ENCODE data around the gene MYLK4. TPM values are rescaled to one million over a fixed set of nuclear protein-coding genes. Genes with fewer than 3 reads are reported as not detected.

Gene MYLK4
- total and polyA plus RNA-seq, 4 donors = 1.4 to 3.8 (median 2.5) TPM

DNA sequence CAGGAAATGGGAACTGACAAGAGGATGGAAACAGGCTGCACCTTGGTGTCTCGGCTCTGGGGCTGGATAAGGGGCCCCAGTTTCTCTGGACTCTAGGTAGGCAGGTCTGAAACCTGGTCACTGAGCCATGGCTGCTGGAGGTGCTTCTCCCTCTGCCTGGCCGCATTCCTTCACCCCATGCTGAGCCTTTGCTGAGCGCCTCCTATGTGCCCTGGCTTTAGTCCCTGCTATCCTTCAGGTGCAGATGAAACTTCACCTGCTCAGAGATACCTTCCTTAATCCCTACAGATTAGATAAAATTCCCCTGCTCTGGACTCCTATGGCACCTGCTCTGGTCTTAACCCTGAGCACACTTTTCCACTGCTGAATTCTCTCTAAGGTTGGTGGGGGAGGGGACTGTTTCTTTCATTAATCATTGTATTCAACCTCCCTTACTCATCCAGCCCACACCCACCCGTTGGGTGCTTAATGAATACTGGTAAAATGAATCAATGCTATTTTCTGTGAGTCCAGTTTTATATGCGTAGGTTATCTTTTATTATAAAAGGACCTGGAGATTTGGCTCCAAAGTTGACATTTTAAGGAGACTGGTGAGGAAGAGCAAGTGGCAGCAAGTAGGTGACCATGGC is 19.3 kb downstream of the MYLK4 start:
- H3K4me3 ChIP-seq (ENCODE audit: low read depth, low read length) = no peak overlapping the region
- H3K27me3 ChIP-seq (ENCODE audit: control insufficient read depth, insufficient read depth, low read length) = no peaks in the 10 kb centered on the region
- DNase-seq (ENCODE audit: low read depth in 4 of 6, low spot score in 6 of 6) = no peak
- H3K4me1 ChIP-seq (ENCODE audit: control insufficient read depth, insufficient read depth, low read length) = peaks cover 17% of the 10 kb centered on the region
- WGBS (ENCODE audit: insufficient coverage) = 82% methylated on average over 3 of the region's 5 CpGs
- no peaks in the 10 kb centered on the region for H3K36me3 ChIP-seq (ENCODE audit: control insufficient read depth, insufficient read depth, low read length)
- no peak overlapping the region for H3K27ac ChIP-seq (ENCODE audit: low read depth, low read length)
- no peaks in the 10 kb centered on the region for H3K9me3 ChIP-seq (ENCODE audit: control insufficient read depth, insufficient read depth, low read length)

DNA sequence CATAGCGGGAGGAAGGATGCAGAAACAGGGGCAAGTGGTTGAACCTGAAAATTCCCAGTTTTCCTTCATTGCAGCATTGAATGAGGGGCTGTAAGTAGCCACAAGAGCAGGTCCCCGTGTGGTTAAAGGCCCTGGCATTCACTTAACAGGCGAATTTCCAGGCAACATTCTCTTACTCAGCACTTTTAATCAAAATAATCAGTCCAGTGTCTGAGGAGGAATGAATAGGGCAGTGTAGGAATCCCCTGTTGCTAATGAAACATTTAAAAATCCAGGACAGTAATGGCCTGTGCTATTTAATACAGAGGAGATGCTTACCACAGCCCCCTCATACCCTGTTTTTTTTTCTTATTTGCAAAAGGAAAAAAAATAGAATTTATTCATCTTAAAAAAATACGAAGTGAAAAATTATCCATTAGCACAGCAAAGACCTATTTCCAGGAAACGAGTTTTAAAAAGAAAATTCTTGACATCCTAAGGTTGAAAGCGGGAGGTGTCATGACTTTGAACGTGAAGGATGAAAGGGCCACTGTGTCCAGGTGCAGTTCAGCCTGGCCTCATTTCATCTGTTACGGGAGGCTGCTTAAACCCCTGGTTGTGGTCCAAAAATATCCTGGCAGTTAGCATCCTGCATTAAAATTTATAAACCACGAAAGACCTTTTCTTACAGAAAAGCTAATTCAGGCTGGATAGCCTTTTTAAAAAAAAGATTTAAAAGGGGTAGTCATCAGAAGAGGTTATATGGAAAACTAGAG is 20.2 kb downstream of the MYLK4 start:
- Histone ChIP-seq H3K36me3 (ENCODE audit: control insufficient read depth, insufficient read depth, low read length) (no peaks in the 10 kb centered on the region), H3K4me3 (ENCODE audit: low read depth, low read length) (no peak overlapping the region), H3K27me3 (ENCODE audit: control insufficient read depth, insufficient read depth, low read length) (no peaks in the 10 kb centered on the region), H3K27ac (ENCODE audit: low read depth, low read length) (no peak overlapping the region), H3K9me3 (ENCODE audit: control insufficient read depth, insufficient read depth, low read length) (no peaks in the 10 kb centered on the region), H3K4me1 (ENCODE audit: control insufficient read depth, insufficient read depth, low read length) (peaks cover 17% of the 10 kb centered on the region)
- DNase-seq (ENCODE audit: low read depth in 4 of 6, low spot score in 6 of 6) = peak in 2 of 6 donors; percentile 73 to 78
- WGBS (ENCODE audit: insufficient coverage) = 50% methylated on average over 5 of the region's 9 CpGs

DNA sequence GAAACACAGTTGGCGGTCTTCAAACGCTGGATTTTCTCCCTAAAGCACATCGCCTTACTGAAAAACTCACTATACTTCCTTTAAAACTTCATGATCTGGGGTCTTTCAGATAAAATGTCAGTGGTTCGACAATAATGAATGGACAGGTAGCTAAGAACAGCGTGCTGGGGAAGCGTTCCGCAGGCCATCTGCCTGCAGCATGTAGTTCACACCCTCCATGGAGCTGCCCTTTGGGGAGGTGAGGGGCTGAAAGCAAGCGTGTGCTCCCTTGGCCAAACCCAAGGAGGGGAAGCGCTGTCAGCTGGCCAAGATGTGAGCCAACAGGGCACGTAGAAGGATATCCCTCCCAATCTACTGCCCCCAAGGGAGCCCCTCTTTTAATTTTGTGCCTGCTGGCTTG is 20.8 kb downstream of the MYLK4 start:
- no peak overlapping the region for H3K4me3 ChIP-seq (ENCODE audit: low read depth, low read length)
- no peak for DNase-seq (ENCODE audit: low read depth in 4 of 6, low spot score in 6 of 6)
- no peak overlapping the region for H3K27ac ChIP-seq (ENCODE audit: low read depth, low read length)
- 74% methylated on average over 6 of the region's 10 CpGs for WGBS (ENCODE audit: insufficient coverage)
- no peaks in the 10 kb centered on the region for H3K36me3 ChIP-seq (ENCODE audit: control insufficient read depth, insufficient read depth, low read length)
- H3K9me3 ChIP-seq (ENCODE audit: control insufficient read depth, insufficient read depth, low read length) = no peaks in the 10 kb centered on the region
- H3K4me1 ChIP-seq (ENCODE audit: control insufficient read depth, insufficient read depth, low read length) = peaks cover 17% of the 10 kb centered on the region
- no peaks in the 10 kb centered on the region for H3K27me3 ChIP-seq (ENCODE audit: control insufficient read depth, insufficient read depth, low read length)

DNA sequence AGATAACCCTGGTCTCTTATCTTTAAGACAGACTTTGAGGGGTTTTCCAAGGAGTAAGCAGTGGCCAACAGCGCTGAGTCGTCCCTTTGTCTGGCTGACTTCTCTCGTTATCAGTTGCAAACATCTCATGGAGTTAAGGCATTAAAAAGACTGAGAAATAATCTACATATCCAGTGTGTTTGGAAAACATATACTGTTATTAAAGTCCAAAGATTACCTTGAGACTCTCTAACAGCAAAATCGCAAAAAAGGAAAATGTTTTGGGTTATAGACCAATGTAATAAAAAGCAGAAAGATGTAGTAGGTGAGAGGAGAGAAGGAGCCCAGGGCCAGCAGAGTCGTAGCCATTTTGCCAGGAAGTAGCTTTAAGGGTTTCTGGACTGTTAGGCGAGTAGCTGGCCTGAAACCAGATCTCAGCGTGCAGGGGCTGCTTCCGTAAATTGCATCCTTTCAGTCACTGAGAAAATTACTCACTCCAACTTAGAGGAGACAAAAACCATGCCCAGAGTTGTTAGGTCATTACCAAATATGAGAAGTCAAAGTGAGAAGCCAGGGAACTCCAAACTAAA is 24.6 kb downstream of the MYLK4 start:
- H3K9me3 ChIP-seq (ENCODE audit: control insufficient read depth, insufficient read depth, low read length) = no peaks in the 10 kb centered on the region
- H3K36me3 ChIP-seq (ENCODE audit: control insufficient read depth, insufficient read depth, low read length) = no peaks in the 10 kb centered on the region
- no peak overlapping the region for H3K27ac ChIP-seq (ENCODE audit: low read depth, low read length)
- WGBS (ENCODE audit: insufficient coverage) = 24% methylated on average over 5 of the region's 8 CpGs
- H3K4me1 ChIP-seq (ENCODE audit: control insufficient read depth, insufficient read depth, low read length) = peaks cover 14% of the 10 kb centered on the region
- H3K27me3 ChIP-seq (ENCODE audit: control insufficient read depth, insufficient read depth, low read length) = no peaks in the 10 kb centered on the region
- H3K4me3 ChIP-seq (ENCODE audit: low read depth, low read length) = no peak overlapping the region
- DNase-seq (ENCODE audit: low read depth in 4 of 6, low spot score in 6 of 6) = peak in 2 of 6 donors; percentile 25 to 44

DNA sequence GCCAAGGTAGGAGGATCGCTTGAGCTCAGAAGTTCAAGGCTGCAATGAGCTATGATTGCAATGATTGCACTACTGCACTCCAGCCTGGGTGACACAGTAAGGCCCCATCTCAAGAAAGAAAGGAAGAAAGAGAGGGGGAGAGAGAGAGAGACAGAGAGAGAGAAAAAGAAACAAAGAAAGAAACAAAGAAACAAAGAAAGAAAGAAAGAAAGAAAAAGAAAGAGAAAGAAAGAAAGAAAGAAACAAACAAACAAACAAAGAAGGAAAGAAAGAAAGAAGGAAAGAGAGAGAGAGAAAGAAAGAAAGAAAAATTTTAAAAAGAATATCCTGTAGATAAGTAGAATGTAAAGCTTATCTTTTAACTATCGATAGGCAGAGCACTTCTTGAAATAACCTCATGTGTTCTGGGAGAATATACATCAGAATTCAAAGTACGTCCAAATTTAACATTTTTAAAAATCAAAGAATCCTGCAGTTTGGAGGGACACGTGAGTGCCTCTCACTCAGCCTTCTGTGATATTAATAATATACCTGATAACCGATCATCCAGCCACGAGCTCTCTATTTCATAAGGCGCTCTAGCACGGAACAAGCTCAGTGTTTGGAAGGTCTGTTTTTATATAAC is 25.2 kb downstream of the MYLK4 start:
- Histone ChIP-seq H3K27ac (ENCODE audit: low read depth, low read length) (no peak overlapping the region), H3K4me3 (ENCODE audit: low read depth, low read length) (no peak overlapping the region), H3K4me1 (ENCODE audit: control insufficient read depth, insufficient read depth, low read length) (peaks cover 13% of the 10 kb centered on the region), H3K27me3 (ENCODE audit: control insufficient read depth, insufficient read depth, low read length) (no peaks in the 10 kb centered on the region), H3K9me3 (ENCODE audit: control insufficient read depth, insufficient read depth, low read length) (no peaks in the 10 kb centered on the region), H3K36me3 (ENCODE audit: control insufficient read depth, insufficient read depth, low read length) (no peaks in the 10 kb centered on the region)
- WGBS (ENCODE audit: insufficient coverage) = 100% methylated on average over 1 of the region's 8 CpGs
- DNase-seq (ENCODE audit: low read depth in 4 of 6, low spot score in 6 of 6) = no peak

DNA sequence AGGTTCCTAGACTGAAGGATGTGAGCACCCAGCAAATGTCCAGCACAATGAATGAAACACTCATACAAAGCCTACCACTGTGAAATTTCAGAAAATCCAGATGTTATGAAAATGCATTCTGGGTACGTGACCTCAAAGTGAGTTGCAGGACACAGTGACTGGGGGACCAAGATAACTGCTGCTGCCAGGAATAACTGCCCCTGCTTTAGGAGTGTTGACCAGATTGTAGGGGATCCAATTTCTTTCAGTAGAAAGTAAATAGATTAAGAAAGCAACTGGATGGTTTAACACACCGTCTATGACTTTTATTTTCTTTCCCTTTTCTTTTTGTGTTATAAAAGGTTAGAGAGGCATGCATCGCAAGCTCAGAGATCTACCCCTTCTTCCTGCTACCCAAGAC is 29.5 kb downstream of the MYLK4 start:
- Histone ChIP-seq H3K36me3 (ENCODE audit: control insufficient read depth, insufficient read depth, low read length) (no peaks in the 10 kb centered on the region), H3K4me3 (ENCODE audit: low read depth, low read length) (no peak overlapping the region), H3K27ac (ENCODE audit: low read depth, low read length) (no peak overlapping the region), H3K27me3 (ENCODE audit: control insufficient read depth, insufficient read depth, low read length) (no peaks in the 10 kb centered on the region), H3K9me3 (ENCODE audit: control insufficient read depth, insufficient read depth, low read length) (peaks cover 1% of the 10 kb centered on the region), H3K4me1 (ENCODE audit: control insufficient read depth, insufficient read depth, low read length) (no peaks in the 10 kb centered on the region)
- WGBS (ENCODE audit: insufficient coverage) = 86% methylated on average over 1 of the region's 3 CpGs
- no peak for DNase-seq (ENCODE audit: low read depth in 4 of 6, low spot score in 6 of 6)

DNA sequence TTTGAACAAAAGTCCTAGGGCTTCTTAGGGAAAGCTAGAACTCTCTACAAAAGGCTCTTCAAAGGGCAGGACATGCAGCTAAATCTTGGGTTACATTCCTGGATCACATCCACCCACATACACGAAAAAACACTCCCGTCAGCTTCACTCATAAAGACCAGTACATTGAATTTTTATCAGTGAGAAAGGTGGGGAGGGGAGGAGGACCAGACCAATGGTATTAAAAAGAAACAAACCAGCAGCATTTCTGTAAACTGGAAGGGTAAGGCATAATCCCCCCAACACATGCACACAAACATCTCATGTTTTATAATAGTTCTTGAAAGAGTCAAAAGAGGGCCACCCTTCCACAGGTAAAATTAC is 31.6 kb downstream of the MYLK4 start:
- H3K27ac ChIP-seq (ENCODE audit: low read depth, low read length) = no peak overlapping the region
- H3K4me3 ChIP-seq (ENCODE audit: low read depth, low read length) = no peak overlapping the region
- H3K4me1 ChIP-seq (ENCODE audit: control insufficient read depth, insufficient read depth, low read length) = no peaks in the 10 kb centered on the region
- H3K9me3 ChIP-seq (ENCODE audit: control insufficient read depth, insufficient read depth, low read length) = peaks cover 1% of the 10 kb centered on the region
- no peak for DNase-seq (ENCODE audit: low read depth in 4 of 6, low spot score in 6 of 6)
- WGBS (ENCODE audit: insufficient coverage) = no CpG with 5 or more reads among the region's 2 CpGs
- no peaks in the 10 kb centered on the region for H3K27me3 ChIP-seq (ENCODE audit: control insufficient read depth, insufficient read depth, low read length)
- H3K36me3 ChIP-seq (ENCODE audit: control insufficient read depth, insufficient read depth, low read length) = no peaks in the 10 kb centered on the region

DNA sequence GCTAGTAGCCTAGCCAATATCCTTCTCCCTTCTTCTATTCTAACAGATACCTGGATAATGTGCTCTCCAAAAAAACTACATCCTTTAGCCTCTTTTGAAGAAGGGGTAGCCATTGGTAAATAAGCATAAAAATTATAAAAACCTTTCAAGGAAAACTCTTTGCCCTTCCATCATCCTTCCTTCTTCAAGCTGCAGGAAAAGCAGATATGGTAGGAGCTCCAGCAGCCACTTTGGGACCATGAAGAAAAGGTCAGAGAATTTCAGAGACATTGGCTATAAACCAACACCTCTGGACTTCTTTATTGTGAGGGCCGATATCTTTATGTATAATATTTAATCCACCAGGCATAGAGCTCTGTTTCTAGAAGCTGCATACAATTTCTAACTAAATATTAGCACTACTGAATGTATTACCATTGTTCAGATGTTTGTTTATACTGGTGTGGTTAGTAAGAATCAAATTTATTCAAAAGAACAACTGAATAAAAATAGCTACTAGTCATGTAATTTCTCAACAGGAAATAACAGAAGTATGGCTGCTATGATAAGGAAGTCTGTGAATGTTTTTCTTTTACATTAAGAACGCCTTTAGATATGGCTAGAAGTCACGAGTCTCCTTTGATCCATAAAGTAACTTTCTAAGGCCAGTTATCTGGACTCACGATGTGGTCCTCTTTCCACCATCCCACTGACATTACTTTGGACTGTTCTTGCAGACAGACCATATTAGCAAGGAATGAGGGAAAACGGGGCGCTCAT is 32.2 kb downstream of the MYLK4 start:
- 100% methylated on average over 4 of the region's 6 CpGs for WGBS (ENCODE audit: insufficient coverage)

DNA sequence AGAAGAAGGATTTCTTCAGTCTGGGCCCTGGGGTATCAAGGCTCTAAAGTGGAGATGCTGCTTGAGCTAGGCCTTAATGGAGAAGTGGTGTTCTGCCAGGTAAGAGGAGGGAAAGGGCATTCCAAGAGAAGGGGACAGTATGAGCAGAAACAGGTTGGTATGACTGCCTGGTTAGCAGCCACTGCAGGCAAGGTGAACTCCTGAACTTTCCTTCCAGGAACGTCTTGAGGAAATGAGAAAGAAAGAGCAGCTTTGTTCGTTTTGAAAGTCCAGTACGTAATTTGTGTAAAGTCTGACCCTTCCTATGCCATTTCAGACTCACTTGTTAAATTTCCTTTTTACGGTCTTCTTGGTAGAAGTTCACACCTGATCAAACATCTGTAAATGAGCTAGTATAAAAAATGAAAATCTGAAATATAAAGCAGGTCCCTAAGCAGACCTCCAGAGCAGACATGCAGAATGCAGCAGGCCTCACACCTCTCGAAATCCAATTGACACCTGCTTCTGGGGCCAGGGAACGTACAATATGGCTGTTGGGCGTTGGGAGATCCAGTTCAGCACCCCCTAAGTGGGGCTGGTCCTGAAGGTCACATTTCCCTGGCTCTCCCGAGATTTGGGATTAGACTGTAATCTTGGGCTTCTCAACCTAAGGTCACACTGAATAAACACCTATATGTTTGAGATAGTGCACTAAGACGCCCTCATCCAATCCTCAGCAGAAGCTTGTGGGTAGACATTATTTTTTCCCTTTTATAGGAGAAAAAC is 33.6 kb downstream of the MYLK4 start:
- Histone ChIP-seq H3K4me3 (ENCODE audit: low read depth, low read length) (no peak overlapping the region), H3K4me1 (ENCODE audit: control insufficient read depth, insufficient read depth, low read length) (no peaks in the 10 kb centered on the region), H3K27ac (ENCODE audit: low read depth, low read length) (no peak overlapping the region), H3K27me3 (ENCODE audit: control insufficient read depth, insufficient read depth, low read length) (no peaks in the 10 kb centered on the region), H3K9me3 (ENCODE audit: control insufficient read depth, insufficient read depth, low read length) (peaks cover 1% of the 10 kb centered on the region), H3K36me3 (ENCODE audit: control insufficient read depth, insufficient read depth, low read length) (no peaks in the 10 kb centered on the region)
- WGBS (ENCODE audit: insufficient coverage) = 86% methylated on average over 3 of the region's 9 CpGs
- DNase-seq (ENCODE audit: low read depth in 4 of 6, low spot score in 6 of 6) = no peak

More for the DNA sequence above, 32.2 kb downstream of the MYLK4 start:
- Histone ChIP-seq H3K4me3 (ENCODE audit: low read depth, low read length) (no peak overlapping the region), H3K36me3 (ENCODE audit: control insufficient read depth, insufficient read depth, low read length) (no peaks in the 10 kb centered on the region), H3K4me1 (ENCODE audit: control insufficient read depth, insufficient read depth, low read length) (no peaks in the 10 kb centered on the region), H3K27ac (ENCODE audit: low read depth, low read length) (no peak overlapping the region), H3K27me3 (ENCODE audit: control insufficient read depth, insufficient read depth, low read length) (no peaks in the 10 kb centered on the region), H3K9me3 (ENCODE audit: control insufficient read depth, insufficient read depth, low read length) (peaks cover 1% of the 10 kb centered on the region)
- no peak for DNase-seq (ENCODE audit: low read depth in 4 of 6, low spot score in 6 of 6)
